Measurements from ENCODE around the gene DOCK2.

DNA sequence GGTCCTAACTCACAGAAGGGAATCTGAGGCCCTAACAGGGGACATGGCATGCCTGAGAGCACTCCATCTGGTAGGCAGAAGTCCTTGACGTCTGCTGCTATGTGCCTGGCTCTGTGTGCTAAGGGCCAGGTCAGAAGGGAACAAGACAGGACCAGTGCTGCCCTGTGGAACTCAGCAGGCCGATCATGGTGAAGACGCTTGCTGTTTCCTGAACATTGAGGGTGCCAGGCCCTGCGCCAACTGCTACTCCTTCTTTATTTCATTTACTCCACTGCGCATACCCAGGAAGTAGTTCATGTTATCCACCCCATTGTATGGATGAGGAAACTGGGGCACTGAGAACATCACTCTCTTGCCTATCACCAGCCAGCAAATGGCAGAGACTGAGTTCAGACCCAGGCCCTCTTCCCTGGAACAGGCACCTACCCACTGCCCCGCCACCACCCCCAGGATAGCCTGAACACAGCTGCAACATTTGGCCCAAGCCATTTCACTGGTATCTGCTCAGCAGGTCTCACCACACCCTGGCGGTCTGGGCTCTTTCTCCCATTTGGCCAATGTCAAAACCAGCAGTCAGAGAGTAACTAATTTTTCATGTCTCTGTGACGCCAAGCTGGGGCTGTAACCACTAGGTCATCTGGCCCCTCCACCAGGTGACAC lies 443.8 kb downstream of the DOCK2 start:
- TF ChIP-seq, protein P1, sequence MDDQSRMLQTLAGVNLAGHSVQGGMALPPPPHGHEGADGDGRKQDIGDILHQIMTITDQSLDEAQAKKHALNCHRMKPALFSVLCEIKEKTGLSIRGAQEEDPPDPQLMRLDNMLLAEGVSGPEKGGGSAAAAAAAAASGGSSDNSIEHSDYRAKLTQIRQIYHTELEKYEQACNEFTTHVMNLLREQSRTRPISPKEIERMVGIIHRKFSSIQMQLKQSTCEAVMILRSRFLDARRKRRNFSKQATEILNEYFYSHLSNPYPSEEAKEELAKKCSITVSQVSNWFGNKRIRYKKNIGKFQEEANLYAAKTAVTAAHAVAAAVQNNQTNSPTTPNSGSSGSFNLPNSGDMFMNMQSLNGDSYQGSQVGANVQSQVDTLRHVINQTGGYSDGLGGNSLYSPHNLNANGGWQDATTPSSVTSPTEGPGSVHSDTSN (IDR thresholded peaks at IDR 0.05): no peak
- TF ChIP-seq, protein P2, sequence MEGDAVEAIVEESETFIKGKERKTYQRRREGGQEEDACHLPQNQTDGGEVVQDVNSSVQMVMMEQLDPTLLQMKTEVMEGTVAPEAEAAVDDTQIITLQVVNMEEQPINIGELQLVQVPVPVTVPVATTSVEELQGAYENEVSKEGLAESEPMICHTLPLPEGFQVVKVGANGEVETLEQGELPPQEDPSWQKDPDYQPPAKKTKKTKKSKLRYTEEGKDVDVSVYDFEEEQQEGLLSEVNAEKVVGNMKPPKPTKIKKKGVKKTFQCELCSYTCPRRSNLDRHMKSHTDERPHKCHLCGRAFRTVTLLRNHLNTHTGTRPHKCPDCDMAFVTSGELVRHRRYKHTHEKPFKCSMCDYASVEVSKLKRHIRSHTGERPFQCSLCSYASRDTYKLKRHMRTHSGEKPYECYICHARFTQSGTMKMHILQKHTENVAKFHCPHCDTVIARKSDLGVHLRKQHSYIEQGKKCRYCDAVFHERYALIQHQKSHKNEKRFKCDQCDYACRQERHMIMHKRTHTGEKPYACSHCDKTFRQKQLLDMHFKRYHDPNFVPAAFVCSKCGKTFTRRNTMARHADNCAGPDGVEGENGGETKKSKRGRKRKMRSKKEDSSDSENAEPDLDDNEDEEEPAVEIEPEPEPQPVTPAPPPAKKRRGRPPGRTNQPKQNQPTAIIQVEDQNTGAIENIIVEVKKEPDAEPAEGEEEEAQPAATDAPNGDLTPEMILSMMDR (IDR thresholded peaks at IDR 0.05): no peak
- TF ChIP-seq TAF1 (IDR thresholded peaks at IDR 0.05; ENCODE audit: borderline replicate concordance, low read depth, low read length): no peak
- no peak for TF ChIP-seq POLR2AphosphoS5 (IDR thresholded peaks at IDR 0.05; ENCODE audit: low read depth, low read length)
- TF ChIP-seq MEF2A (IDR thresholded peaks at IDR 0.05; ENCODE audit: borderline replicate concordance, low read depth): no peak
- no peak for TF ChIP-seq GABPA (IDR thresholded peaks at IDR 0.05; ENCODE audit: low read depth)
- TF ChIP-seq, protein P3, sequence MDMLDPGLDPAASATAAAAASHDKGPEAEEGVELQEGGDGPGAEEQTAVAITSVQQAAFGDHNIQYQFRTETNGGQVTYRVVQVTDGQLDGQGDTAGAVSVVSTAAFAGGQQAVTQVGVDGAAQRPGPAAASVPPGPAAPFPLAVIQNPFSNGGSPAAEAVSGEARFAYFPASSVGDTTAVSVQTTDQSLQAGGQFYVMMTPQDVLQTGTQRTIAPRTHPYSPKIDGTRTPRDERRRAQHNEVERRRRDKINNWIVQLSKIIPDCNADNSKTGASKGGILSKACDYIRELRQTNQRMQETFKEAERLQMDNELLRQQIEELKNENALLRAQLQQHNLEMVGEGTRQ (IDR thresholded peaks at IDR 0.05; ENCODE audit: borderline replicate concordance, low read depth, low read length): no peak
- TF ChIP-seq TCF12 (IDR thresholded peaks at IDR 0.05): no peak
- no peak for TF ChIP-seq RXRA (IDR thresholded peaks at IDR 0.05; ENCODE audit: borderline replicate concordance, low read depth)
- TF ChIP-seq, protein P4, sequence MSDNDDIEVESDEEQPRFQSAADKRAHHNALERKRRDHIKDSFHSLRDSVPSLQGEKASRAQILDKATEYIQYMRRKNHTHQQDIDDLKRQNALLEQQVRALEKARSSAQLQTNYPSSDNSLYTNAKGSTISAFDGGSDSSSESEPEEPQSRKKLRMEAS (IDR thresholded peaks at IDR 0.05; ENCODE audit: low read depth): no peak
- no peak for TF ChIP-seq TEAD4 (IDR thresholded peaks at IDR 0.05; ENCODE audit: borderline replicate concordance, insufficient read depth)
- no peak for TF ChIP-seq YY1 (IDR thresholded peaks at IDR 0.05; ENCODE audit: low read depth)
- no peak for TF ChIP-seq EZH2phosphoT487 (IDR thresholded peaks at IDR 0.05; ENCODE audit: borderline replicate concordance, low read depth)

Measured in SK-N-SH (cell line).